Esophagus squamous epithelium (tissue), 4 donors: ENCODE results near the gene KLHL20.

Source experiments
- CTCF ChIP-seq, 6 experiments: fragments of 450-650 bp in 4 of 6; fragments of 200-600 bp in 2 of 6; sonication (generic) in 2 of 6; IDR thresholded peaks; one replicate each; pipeline ENCODE4 v1.5.1; 2016 to 2019; ENCODE audit warnings: antibody characterized with exemption in 6 of 6, mild to moderate bottlenecking in 4 of 6, moderate library complexity in 4 of 6
- POLR2A ChIP-seq, 4 donors: fragments of 450-650 bp; IDR thresholded peaks; one replicate each; pipeline ENCODE4 v1.6.1; 2017; ENCODE audit warnings: antibody characterized with exemption in 4 of 4, mild to moderate bottlenecking in 4 of 4, moderate library complexity in 3 of 4

- TF ChIP-seq CTCF (IDR thresholded peaks at IDR 0.05), result no peak
- no peak for TF ChIP-seq POLR2A (IDR thresholded peaks at IDR 0.05)
These were observed 56.8 kb downstream of the KLHL20 start for GRCh38 chr1:173771560-173771959.
